ENCODE data around the gene MAT2B. TPM values are rescaled to one million over a fixed set of nuclear protein-coding genes. Genes with fewer than 3 reads are reported as not detected.
A peak's percentile ranks its signal among the peaks of the same experiment; 100 is the strongest.

MAT2B gene
- total RNA-seq, 2 donors from 2014 or later, result 63.4 to 86.7 TPM

GRCh38 chr5:163504079-163504931 is 1.1 kb upstream of the MAT2B start:
- no peak for TF ChIP-seq CTCF (IDR thresholded peaks at IDR 0.05)
- Histone ChIP-seq H3K9me3 (no peaks in the 10 kb centered on the region), H3K36me3 (no peaks in the 10 kb centered on the region), H3K4me3 (peak overlapping the region; percentile 78), H3K27me3 (no peaks in the 10 kb centered on the region), H3K4me1 (peaks cover under 1% of the 10 kb centered on the region), H3K9ac (ENCODE audit: low read depth in 2 of 2, low read length in 2 of 2) (peak overlapping the region; percentile 66 to 89), H3K27ac (peak overlapping the region; percentile 100)
- peak; percentile 71 for DNase-seq
- intact Hi-C loops (cut with DNase I), result no loop called here

- H3K9ac ChIP-seq (ENCODE audit: low read depth in 2 of 2, low read length in 2 of 2), result peak overlapping the region; percentile 66 to 89
- H3K27me3 ChIP-seq, result no peaks in the 10 kb centered on the region
- TF ChIP-seq CTCF (IDR thresholded peaks at IDR 0.05), result no peak
- H3K4me3 ChIP-seq, result peak overlapping the region; percentile 78
- no peaks in the 10 kb centered on the region for H3K9me3 ChIP-seq
- no peak for DNase-seq
- peak overlapping the region; percentile 100 for H3K27ac ChIP-seq
- H3K36me3 ChIP-seq, result no peaks in the 10 kb centered on the region
- H3K4me1 ChIP-seq, result peaks cover 3% of the 10 kb centered on the region
- intact Hi-C loops (cut with DNase I), result loop anchor here (5.0 kb wide), 1 partner anchor 43 kb away; the partner anchor contains the start of genes HMMR and NUDCD2
Observed at GRCh38 chr5:163505049-163505367, 411 bp upstream of the MAT2B start.

- Histone ChIP-seq H3K4me1 (peaks cover 3% of the 10 kb centered on the region), H3K36me3 (no peaks in the 10 kb centered on the region), H3K27me3 (no peaks in the 10 kb centered on the region), H3K9me3 (no peaks in the 10 kb centered on the region), H3K4me3 (peak overlapping the region; percentile 78), H3K27ac (peak overlapping the region; percentile 100), H3K9ac (ENCODE audit: low read depth in 2 of 2, low read length in 2 of 2) (peak overlapping the region; percentile 89 to 91)
- no peak for DNase-seq
- intact Hi-C loops (cut with DNase I), result loop anchor here (5.0 kb wide), 1 partner anchor 44 kb away; the partner anchor contains the start of genes HMMR and NUDCD2
- no peak for TF ChIP-seq CTCF (IDR thresholded peaks at IDR 0.05)
Observed at GRCh38 chr5:163506095-163506457, 657 bp downstream of the MAT2B start.

- Histone ChIP-seq H3K9ac (ENCODE audit: low read depth in 2 of 2, low read length in 2 of 2) (peak overlapping the region in 1 of 2 donors; percentile 89), H3K36me3 (no peaks in the 10 kb centered on the region), H3K4me1 (peaks cover 3% of the 10 kb centered on the region), H3K9me3 (no peaks in the 10 kb centered on the region), H3K27me3 (no peaks in the 10 kb centered on the region), H3K27ac (peak overlapping the region; percentile 100), H3K4me3 (peak overlapping the region; percentile 78)
- no peak for DNase-seq
- intact Hi-C loops (cut with DNase I), result loop anchor here (5.0 kb wide), 1 partner anchor 44 kb away; the partner anchor contains the start of genes HMMR and NUDCD2
- TF ChIP-seq CTCF (IDR thresholded peaks at IDR 0.05), result no peak
Observed at GRCh38 chr5:163506726-163507125, 1.3 kb downstream of the MAT2B start.

GRCh38 chr5:163508753-163509152 is 3.3 kb downstream of the MAT2B start:
- no peak for TF ChIP-seq CTCF (IDR thresholded peaks at IDR 0.05)
- Histone ChIP-seq H3K27me3 (no peaks in the 10 kb centered on the region), H3K9me3 (no peaks in the 10 kb centered on the region), H3K9ac (ENCODE audit: low read depth in 2 of 2, low read length in 2 of 2) (peak overlapping the region in 1 of 2 donors; percentile 21), H3K4me3 (peak overlapping the region; percentile 2), H3K36me3 (no peaks in the 10 kb centered on the region), H3K4me1 (peaks cover 3% of the 10 kb centered on the region), H3K27ac (peak overlapping the region; percentile 47)
- DNase-seq, result no peak
- intact Hi-C loops (cut with DNase I), result loop anchor here (5.0 kb wide), 1 partner anchor 46 kb away; the partner anchor contains the start of genes HMMR and NUDCD2

Data from colonic mucosa (tissue), 4 donors.